Hippocampal formation (tissue), 2 donors: ENCODE measurements around the gene CCBE1.
"Not testable (repeated sequence)": the region's sequence is repeated elsewhere in the genome, so short reads cannot be mapped to it uniquely, and the experiment has no call there.

Source experiments
- DNase-seq, 2 donors: peaks; one replicate each; lab custom pipeline; 2025; lab: John Stamatoyannopoulos, UW

The CCBE1 gene

GRCh38 chr18:59656373-59656887, 40.8 kb downstream of the CCBE1 start:
- DNase-seq = no peak

- no peak for DNase-seq
Observed at GRCh38 chr18:59655676-59656075, 41.5 kb downstream of the CCBE1 start.

GRCh38 chr18:59651071-59651470, 46.2 kb downstream of the CCBE1 start:
- DNase-seq = no peak

- DNase-seq = no peak
Observed at GRCh38 chr18:59650266-59650820, 46.9 kb downstream of the CCBE1 start.

- no peak for DNase-seq
Observed at GRCh38 chr18:59649591-59649990, 47.6 kb downstream of the CCBE1 start.

GRCh38 chr18:59648469-59648868, 48.8 kb downstream of the CCBE1 start:
- not testable (repeated sequence) for DNase-seq

GRCh38 chr18:59646963-59647307, 50.3 kb downstream of the CCBE1 start:
- DNase-seq = no peak

GRCh38 chr18:59646228-59646962, 50.8 kb downstream of the CCBE1 start:
- DNase-seq = no peak

GRCh38 chr18:59643740-59644139, 53.5 kb downstream of the CCBE1 start:
- DNase-seq = no peak

- no peak for DNase-seq
Observed at GRCh38 chr18:59640721-59641120, 56.5 kb downstream of the CCBE1 start.

GRCh38 chr18:59639821-59640220, 57.4 kb downstream of the CCBE1 start:
- no peak for DNase-seq

- DNase-seq = no peak
Observed at GRCh38 chr18:59639136-59639535, 58.1 kb downstream of the CCBE1 start.

- DNase-seq = no peak
Observed at GRCh38 chr18:59633961-59634485, 63.2 kb downstream of the CCBE1 start.

- DNase-seq = no peak
Observed at GRCh38 chr18:59633317-59633716, 63.9 kb downstream of the CCBE1 start.

- DNase-seq = no peak
Observed at GRCh38 chr18:59631583-59632181, 65.5 kb downstream of the CCBE1 start.

GRCh38 chr18:59629894-59630293, 67.3 kb downstream of the CCBE1 start:
- DNase-seq = no peak

- DNase-seq = no peak
Observed at GRCh38 chr18:59628995-59629394, 68.2 kb downstream of the CCBE1 start.

GRCh38 chr18:59627414-59627813, 69.8 kb downstream of the CCBE1 start:
- DNase-seq = no peak

GRCh38 chr18:59624369-59624765, 72.9 kb downstream of the CCBE1 start:
- no peak for DNase-seq

GRCh38 chr18:59623456-59624368, 73.5 kb downstream of the CCBE1 start:
- DNase-seq = no peak

- DNase-seq = no peak
Observed at GRCh38 chr18:59621027-59621426, 76.2 kb downstream of the CCBE1 start.

- DNase-seq = no peak
Observed at GRCh38 chr18:59620381-59620780, 76.8 kb downstream of the CCBE1 start.
